ENCODE data around the gene CYLC1. TPM values are rescaled to one million over a fixed set of nuclear protein-coding genes. Genes with fewer than 3 reads are reported as not detected.

CYLC1 gene
- total and polyA plus RNA-seq, 2 donors (not counting 3 experiments of a cell fraction or from before 2014, with no cell fraction given): not detected

DNA sequence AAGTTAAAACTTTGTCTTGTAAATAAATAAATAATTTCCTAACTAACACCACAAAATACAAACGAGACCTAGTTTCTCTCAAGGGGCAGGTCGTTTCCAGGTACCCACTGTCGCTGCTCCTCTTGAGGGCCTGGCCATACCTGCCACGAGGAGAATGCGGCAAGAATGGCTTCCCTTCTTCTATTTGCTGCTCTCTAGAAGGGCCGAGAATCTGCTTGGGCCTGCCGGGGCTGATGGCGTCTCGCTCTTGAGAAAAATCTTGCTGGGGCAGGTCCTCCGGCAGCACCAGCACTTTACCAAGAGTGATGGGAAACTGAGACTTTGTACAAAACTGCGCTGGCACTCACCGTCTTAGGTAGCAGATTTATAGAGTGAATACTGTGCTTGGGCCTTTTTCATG lies 31.5 kb downstream of the CYLC1 start:
- Histone ChIP-seq H3K27me3 (ENCODE audit: control insufficient read depth in 2 of 2, insufficient read depth in 2 of 2, low read length in 2 of 2) (no peaks in the 10 kb centered on the region), H3K4me3 (replicated peaks in 1 of 3; ENCODE audit: insufficient read depth in 1 of 3, low read depth in 1 of 3, low read length in 3 of 3) (no peak overlapping the region), H3K4me2 (ENCODE audit: insufficient read depth, low read length) (no peak overlapping the region), H3K4me1 (ENCODE audit: control insufficient read depth, extremely low read depth, insufficient read depth, low read length) (no peaks in the 10 kb centered on the region), H3K36me3 (ENCODE audit: control insufficient read depth in 2 of 2, extremely low read depth in 1 of 2, insufficient read depth in 2 of 2, low read length in 2 of 2) (no peaks in the 10 kb centered on the region), H3K9me1 (replicated peaks; ENCODE audit: control insufficient read depth, extremely low read depth, insufficient read depth, low read length) (no peaks in the 10 kb centered on the region), H3K9me3 (replicated peaks; ENCODE audit: control insufficient read depth, insufficient read depth, low read length) (no peaks in the 10 kb centered on the region), H3K9ac (replicated peaks; ENCODE audit: extremely low read depth, insufficient read depth, low read length) (no peak overlapping the region), H3K79me2 (ENCODE audit: control insufficient read depth, insufficient read depth, low read length) (no peaks in the 10 kb centered on the region), H3K27ac (ENCODE audit: insufficient read depth, low read depth, low read length) (no peak overlapping the region), H4K20me1 (replicated peaks; ENCODE audit: control insufficient read depth, extremely low read depth, insufficient read depth, low read length) (no peaks in the 10 kb centered on the region), H2AFZ (ENCODE audit: low read depth, low read length) (no peak overlapping the region)
- intact Hi-C loops (cut with micrococcal nuclease) (no loop called here), dilution Hi-C loops (cut with MboI; ENCODE audit: extremely low pct_ligation_motif_present, low sequenced_read_pairs) (no loop called here)
- BruUV-seq (replicated peaks): no TSS peak
- TF ChIP-seq EZH2 (IDR thresholded peaks at IDR 0.05; ENCODE audit: borderline replicate concordance, low read depth, low read length, severe bottlenecking): no peak
- no peak for TF ChIP-seq JUN (IDR thresholded peaks at IDR 0.05; ENCODE audit: borderline replicate concordance, insufficient read depth, insufficient read length, low read depth)
- no peak for TF ChIP-seq MYC (IDR thresholded peaks at IDR 0.05; ENCODE audit: low read depth, low read length)
- CTCF ChIA-PET: no interaction called here
- POLR2A ChIA-PET: no interaction called here
- no peak for DNase-seq (ENCODE audit: low read depth, low spot score)
- FAIRE-seq: no peak

DNA sequence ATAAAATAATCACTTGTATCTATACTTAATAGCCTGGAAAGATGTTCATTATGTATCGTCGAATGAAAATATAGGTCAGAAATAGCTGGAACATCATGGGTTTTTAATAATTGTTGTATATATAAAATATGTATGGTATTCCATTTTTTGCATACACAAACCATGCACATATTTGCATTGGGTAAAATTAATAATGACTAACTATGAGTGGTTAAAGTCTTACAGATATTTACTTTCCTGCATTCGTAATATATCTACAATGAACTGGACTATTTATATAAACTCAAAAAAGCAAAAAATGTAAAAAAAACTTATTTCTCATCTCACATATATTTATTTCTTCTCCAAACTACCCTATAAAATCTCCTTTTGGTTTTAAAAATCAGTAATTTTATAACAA lies 46.0 kb downstream of the CYLC1 start:
- CTCF ChIA-PET: no interaction called here
- H3K36me3 ChIP-seq (ENCODE audit: control insufficient read depth in 2 of 2, extremely low read depth in 1 of 2, insufficient read depth in 2 of 2, low read length in 2 of 2): no peaks in the 10 kb centered on the region
- H3K27me3 ChIP-seq (ENCODE audit: control insufficient read depth in 2 of 2, insufficient read depth in 2 of 2, low read length in 2 of 2): no peaks in the 10 kb centered on the region
- no peak for DNase-seq (ENCODE audit: low read depth, low spot score)
- BruUV-seq (replicated peaks): no TSS peak
- no peak overlapping the region for H2AFZ ChIP-seq (ENCODE audit: low read depth, low read length)
- H3K4me3 ChIP-seq (replicated peaks in 1 of 3; ENCODE audit: insufficient read depth in 1 of 3, low read depth in 1 of 3, low read length in 3 of 3): no peak overlapping the region
- POLR2A ChIA-PET: no interaction called here
- dilution Hi-C loops (cut with MboI; ENCODE audit: extremely low pct_ligation_motif_present, low sequenced_read_pairs): no loop called here
- H3K9me3 ChIP-seq (replicated peaks; ENCODE audit: control insufficient read depth, insufficient read depth, low read length): no peaks in the 10 kb centered on the region
- no peak overlapping the region for H3K4me2 ChIP-seq (ENCODE audit: insufficient read depth, low read length)
- H3K9me1 ChIP-seq (replicated peaks; ENCODE audit: control insufficient read depth, extremely low read depth, insufficient read depth, low read length): no peaks in the 10 kb centered on the region
- H3K9ac ChIP-seq (replicated peaks; ENCODE audit: extremely low read depth, insufficient read depth, low read length): no peak overlapping the region
- intact Hi-C loops (cut with micrococcal nuclease): no loop called here
- no peak overlapping the region for H3K27ac ChIP-seq (ENCODE audit: insufficient read depth, low read depth, low read length)
- H4K20me1 ChIP-seq (replicated peaks; ENCODE audit: control insufficient read depth, extremely low read depth, insufficient read depth, low read length): no peaks in the 10 kb centered on the region
- FAIRE-seq: no peak
- TF ChIP-seq, protein P1, sequence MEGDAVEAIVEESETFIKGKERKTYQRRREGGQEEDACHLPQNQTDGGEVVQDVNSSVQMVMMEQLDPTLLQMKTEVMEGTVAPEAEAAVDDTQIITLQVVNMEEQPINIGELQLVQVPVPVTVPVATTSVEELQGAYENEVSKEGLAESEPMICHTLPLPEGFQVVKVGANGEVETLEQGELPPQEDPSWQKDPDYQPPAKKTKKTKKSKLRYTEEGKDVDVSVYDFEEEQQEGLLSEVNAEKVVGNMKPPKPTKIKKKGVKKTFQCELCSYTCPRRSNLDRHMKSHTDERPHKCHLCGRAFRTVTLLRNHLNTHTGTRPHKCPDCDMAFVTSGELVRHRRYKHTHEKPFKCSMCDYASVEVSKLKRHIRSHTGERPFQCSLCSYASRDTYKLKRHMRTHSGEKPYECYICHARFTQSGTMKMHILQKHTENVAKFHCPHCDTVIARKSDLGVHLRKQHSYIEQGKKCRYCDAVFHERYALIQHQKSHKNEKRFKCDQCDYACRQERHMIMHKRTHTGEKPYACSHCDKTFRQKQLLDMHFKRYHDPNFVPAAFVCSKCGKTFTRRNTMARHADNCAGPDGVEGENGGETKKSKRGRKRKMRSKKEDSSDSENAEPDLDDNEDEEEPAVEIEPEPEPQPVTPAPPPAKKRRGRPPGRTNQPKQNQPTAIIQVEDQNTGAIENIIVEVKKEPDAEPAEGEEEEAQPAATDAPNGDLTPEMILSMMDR (IDR thresholded peaks at IDR 0.05; ENCODE audit: extremely low read depth in 1 of 2, insufficient read depth in 1 of 2, low read depth in 1 of 2, low read length in 2 of 2): no peak
- TF ChIP-seq, protein P2, sequence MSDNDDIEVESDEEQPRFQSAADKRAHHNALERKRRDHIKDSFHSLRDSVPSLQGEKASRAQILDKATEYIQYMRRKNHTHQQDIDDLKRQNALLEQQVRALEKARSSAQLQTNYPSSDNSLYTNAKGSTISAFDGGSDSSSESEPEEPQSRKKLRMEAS (IDR thresholded peaks at IDR 0.05; ENCODE audit: insufficient read depth, insufficient read length): no peak
- TF ChIP-seq POLR2A (IDR thresholded peaks at IDR 0.05; ENCODE audit: low read depth, low read length) (no peak), JUN (IDR thresholded peaks at IDR 0.05; ENCODE audit: borderline replicate concordance, insufficient read depth, insufficient read length, low read depth) (no peak), FOS (IDR thresholded peaks at IDR 0.05; ENCODE audit: borderline replicate concordance, insufficient read depth, low read length) (no peak), POLR2AphosphoS5 (IDR thresholded peaks at IDR 0.05; ENCODE audit: insufficient read depth, low read depth, low read length) (no peak), EZH2 (IDR thresholded peaks at IDR 0.05; ENCODE audit: borderline replicate concordance, low read depth, low read length, severe bottlenecking) (no peak), MYC (IDR thresholded peaks at IDR 0.05; ENCODE audit: low read depth, low read length) (no peak), GATA2 (IDR thresholded peaks at IDR 0.05; ENCODE audit: insufficient read depth, insufficient read length, low read depth, low read length) (no peak)
- H3K4me1 ChIP-seq (ENCODE audit: control insufficient read depth, extremely low read depth, insufficient read depth, low read length): no peaks in the 10 kb centered on the region
- H3K79me2 ChIP-seq (ENCODE audit: control insufficient read depth, insufficient read depth, low read length): no peaks in the 10 kb centered on the region
